Erythroblast (primary cell): Measurements from ENCODE around the gene MMP1.

Experiments
- GATA1 ChIP-seq: IDR thresholded peaks from 2 replicates; pipeline ENCODE4 v1.6.1; 2011; ENCODE audit warnings: low read depth, mild to moderate bottlenecking, control low read depth, low read length, moderate library complexity
- POLR2A ChIP-seq: IDR thresholded peaks from 2 replicates; pipeline ENCODE4 v1.6.1; 2011; ENCODE audit warnings: mild to moderate bottlenecking, low read length

DNA sequence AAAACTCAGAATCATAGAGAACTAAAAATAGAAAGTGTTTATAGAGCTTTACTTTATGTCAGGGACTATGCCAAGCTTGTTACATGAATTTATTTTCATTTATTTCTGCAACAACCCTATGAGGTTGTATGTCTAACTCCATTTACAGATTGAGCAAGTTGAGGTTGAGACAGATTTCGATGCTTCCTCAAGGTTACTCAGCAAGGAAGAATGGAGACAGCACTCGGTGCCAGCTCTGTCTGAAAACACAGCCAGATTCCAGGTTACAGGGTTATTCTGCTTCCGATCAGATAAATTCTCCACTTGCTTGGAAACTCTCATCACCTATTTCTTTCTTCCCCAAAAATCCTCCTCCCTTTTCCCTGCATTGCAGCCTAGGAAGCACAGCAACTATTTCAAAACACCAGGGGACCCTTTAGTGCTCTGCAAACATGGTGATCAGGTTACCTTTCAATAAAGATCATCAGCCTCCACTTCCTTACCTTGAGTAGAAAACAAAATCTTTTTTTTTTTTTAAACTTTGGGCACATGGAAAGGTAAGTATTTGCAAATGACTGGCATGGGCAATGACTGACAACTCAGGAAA lies 38.4 kb upstream of the MMP1 start:
- TF ChIP-seq POLR2A: no peak
- TF ChIP-seq GATA1: no peak
